ENCODE data around the gene E2F3.

GRCh38 chr6:20403070-20403765, 1.5 kb downstream of the E2F3 start:
- TF ChIP-seq CTCF (IDR thresholded peaks at IDR 0.05) (no peak), POLR2A (IDR thresholded peaks at IDR 0.05) (peak in 1 of 2 donors; percentile 29)

All from adrenal gland (tissue), 5 donors.